GM19023 (cell line): Measurements from ENCODE around the gene USP24.
"Not testable (repeated sequence)": the region's sequence is repeated elsewhere in the genome, so short reads cannot be mapped to it uniquely, and the experiment has no call there.

ENCODE experiments used
- ATAC-seq: cut with Tn5 transposase; IDR thresholded peaks from one replicate; pipeline ENCODE4 v1.9.1; 2021; ENCODE audit warnings: mild to moderate bottlenecking, moderate library complexity; ENCODE audit not compliant: unreplicated experiment

Gene USP24

DNA sequence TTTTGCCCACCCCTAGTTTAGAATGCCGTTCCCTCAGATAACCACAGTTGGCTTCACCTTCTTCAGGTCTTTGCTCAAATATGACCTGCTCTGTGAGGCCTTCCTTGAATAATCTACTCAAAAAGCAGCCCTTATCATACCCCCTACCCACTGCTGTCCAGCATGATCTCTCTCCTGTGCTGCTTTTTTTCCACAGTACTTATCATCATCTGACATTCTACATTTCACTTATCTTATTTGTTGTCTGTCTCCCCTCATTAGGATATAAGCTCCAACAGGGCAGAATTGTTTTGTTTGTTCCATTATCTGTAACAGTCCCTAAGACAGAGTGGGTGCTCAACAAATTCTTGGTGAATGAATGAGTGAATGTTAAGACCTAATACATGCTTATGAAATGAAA lies 18.1 kb downstream of the USP24 start:
- no peak for ATAC-seq

GRCh38 chr1:55196433-55197035 lies 18.6 kb downstream of the USP24 start:
- no peak for ATAC-seq

DNA sequence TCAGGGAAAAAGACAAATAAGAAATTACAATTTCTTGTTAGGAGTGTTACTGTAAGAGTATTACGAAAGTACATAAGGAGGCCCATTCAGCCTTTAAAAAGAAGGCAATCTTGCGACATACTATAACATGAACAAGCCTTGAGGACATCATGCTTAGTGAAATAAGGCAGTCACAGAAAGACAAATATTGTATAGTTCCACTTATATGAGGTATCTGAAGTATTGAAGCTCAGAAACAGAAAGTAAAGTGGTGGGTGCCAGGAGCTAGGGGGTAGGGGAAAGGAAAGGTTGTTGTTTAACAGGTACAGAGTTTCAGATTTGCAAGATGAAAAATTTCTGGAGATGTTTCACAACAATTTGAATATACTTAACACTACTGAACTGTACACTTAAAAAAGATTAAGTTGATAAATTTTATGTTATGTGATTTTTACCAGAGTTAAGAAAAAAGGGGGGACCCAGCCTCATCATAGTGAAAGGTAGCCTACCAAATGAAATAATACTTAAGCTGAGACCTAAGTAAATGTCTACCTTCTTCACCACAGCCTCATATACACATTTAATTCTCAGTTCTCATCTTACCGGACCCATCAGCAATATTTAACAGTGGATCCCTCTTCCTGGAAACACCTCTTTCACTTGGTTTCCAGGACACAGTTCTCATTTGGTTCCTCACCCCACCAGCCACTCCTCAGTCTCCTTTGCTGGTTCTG lies 19.5 kb downstream of the USP24 start:
- ATAC-seq = no peak

DNA sequence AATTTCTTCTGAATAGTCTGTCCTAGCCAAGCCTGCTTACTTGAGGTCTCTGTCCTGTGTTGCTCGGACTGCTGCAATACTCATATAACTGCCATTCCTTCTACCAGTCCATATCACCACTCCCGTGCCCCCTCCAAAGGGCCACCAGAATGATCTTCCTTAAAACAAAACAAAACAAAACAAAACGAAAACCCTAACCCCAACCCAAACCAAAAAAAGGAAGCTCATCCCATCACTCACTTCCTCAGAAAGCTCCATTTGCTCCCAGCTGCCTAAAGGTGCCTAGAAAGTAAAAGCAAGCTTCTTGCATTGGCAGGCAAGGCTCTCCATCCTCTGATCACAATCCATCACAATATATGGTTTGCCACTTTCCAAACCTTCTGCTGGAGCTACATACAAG lies 20.3 kb downstream of the USP24 start:
- no peak for ATAC-seq

- ATAC-seq = no peak
Measured at GRCh38 chr1:55192093-55192492, 23.1 kb downstream of the USP24 start.

DNA sequence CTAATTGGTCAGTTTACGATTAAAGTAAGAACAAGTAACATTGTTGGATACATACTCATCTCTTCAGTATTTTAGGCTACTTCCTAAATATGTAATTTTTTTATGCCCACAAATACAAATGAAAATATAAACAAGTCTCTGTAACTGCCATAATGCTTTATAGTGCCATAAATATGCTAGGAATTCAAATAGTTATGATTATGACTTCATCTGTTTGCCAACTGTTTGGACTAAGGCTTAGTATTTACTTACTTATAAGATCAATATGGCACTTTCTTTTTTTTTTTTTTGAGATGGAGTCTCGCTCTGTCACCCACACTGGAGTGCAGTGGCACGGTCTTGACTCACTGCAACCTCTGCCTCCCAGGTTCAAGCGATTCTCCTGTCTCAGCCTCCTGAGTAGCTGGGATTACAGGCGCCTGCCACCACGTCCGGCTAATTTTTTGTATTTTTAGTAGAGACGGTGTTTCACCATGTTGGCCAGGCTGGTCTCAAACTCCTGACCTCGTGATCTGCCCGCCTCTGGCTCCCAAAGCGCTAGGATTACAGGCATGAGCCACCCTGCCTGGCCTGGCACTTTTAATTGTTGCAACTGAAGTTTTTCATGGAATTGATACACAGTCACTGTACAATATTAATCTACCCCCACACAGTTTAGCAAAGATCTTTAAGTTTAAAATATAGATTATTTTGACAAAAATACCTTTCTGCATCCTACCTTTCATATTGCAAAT lies 23.8 kb downstream of the USP24 start:
- not testable (repeated sequence) for ATAC-seq

DNA sequence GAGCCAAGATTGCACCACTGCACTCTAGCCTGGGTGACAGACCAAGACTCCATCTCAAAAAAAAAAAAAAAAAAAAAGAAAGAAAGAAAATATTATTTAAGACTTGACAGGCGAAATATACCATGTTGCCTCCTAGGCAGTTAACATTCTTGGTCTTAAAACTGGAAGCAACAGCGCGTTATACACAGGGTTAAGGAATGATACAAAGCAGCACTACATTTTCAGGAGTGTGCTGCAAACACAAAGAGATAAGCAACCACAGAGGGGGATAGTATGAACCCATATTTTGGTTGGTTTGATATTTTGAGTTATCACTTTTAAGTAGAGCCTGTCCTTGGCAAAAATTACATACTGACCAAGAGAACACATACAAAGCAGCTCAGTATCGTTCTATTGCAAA lies 25.1 kb downstream of the USP24 start:
- ATAC-seq = no peak

GRCh38 chr1:55188909-55189308 lies 26.3 kb downstream of the USP24 start:
- ATAC-seq = no peak

- ATAC-seq = no peak
Measured at GRCh38 chr1:55185832-55186231, 29.3 kb downstream of the USP24 start.

GRCh38 chr1:55184859-55185258 lies 30.3 kb downstream of the USP24 start:
- no peak for ATAC-seq

DNA sequence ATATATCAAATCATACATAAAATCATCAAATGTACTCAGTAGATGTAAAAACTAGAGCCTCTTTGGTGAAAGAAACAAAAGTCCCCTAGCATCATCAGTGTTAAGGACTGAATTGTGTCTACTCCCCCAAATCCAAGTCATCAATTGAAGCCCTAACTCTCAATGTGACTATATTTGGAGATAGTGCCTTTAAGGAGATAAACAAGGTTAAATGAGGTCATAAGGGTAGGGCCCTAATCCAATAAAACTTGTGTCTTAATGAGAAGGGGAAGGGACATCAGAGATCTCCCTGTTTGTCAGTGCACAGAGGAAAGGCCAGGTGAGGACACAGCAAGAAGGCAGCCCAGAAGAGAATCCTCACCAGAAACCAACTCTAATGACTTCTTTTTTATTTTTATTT lies 33.5 kb downstream of the USP24 start:
- ATAC-seq = no peak

- ATAC-seq = no peak
Measured at GRCh38 chr1:55180075-55180670, 35.0 kb downstream of the USP24 start.

DNA sequence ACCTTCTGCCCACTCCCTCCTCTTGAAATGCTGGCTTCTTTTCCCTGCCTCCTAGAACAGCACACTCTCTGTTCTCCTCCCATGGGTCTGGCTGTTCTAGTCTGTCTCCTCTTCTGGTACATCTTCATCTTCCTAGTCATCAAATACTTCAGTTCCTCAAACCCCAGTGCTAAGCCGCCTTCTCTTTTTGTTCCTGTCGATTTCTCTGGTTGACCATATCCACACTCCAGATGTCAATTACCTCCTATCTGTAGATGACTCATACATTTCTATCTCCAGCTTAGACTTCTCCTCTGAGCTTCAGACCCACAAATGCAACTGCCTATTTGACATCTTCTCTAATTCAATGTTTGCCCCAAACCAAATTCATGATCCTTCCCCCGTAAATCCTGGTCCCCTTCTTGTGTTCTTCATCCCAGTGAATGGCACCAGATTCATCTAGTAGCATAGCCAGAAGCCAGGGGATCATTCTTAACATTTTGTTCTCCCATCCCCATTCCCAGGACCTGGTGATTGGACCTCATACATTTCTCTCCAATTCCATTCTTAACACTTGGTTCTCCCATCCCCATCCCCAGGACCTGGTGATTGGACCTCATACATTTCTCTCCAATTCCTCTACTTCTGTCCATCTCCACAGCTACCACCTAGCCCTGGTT lies 35.9 kb downstream of the USP24 start:
- no peak for ATAC-seq

DNA sequence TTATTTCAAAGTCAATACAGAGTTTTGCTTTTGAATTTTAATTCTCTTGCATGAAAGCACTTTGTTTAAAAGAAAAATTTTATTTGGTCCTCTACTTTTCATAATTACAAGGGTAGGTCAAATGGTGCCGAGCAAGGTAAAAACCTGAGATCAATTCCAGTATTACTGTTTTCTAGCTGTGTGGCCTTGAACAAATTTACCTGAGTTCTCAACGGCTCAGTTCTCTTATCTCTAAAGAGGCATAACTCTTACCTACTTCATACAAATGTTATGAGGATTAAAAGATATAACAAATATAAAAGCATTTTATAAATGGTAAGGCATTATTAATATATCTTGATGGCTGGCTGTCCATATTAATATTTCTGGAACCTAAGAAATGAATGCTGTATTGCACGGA lies 42.5 kb downstream of the USP24 start:
- ATAC-seq = no peak

GRCh38 chr1:55172272-55172671 lies 42.9 kb downstream of the USP24 start:
- no peak for ATAC-seq

DNA sequence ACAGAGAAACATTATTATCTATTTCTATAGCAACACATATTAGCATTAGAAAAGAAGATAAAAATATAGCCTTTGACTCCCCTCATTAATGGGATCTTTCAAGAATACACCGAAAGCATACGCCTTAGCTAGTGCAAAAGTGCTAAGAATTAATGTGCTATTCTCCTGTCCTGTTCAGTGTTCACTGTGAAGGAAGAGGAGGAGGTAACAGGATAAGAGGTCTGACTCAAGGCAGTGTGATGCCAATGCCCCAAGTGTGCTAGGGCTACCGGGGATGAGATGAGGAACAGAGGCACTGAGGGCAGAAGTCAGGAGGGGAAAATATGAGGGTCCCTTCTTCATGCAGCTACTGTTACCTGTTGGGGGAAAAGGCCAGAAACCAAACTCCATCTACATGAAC lies 43.5 kb downstream of the USP24 start:
- ATAC-seq = no peak

DNA sequence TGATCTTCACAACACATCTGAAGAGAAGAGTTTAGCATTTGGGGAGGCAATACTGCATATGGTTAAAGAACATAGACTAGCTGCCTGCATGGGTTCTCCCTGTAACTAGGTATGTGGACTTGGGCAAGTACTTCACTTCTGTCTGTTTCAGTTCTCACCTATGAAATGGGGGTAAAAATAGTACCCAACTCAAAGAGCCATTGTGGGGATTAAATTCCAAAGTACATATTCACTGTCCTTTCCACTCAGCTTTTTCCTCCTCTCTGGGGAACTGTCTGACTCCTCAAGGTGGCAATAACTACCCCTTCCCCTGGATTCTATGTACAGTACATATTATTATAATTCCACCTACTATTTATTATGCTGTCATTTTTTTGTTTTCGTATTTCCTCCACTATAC lies 44.7 kb downstream of the USP24 start:
- ATAC-seq = no peak

DNA sequence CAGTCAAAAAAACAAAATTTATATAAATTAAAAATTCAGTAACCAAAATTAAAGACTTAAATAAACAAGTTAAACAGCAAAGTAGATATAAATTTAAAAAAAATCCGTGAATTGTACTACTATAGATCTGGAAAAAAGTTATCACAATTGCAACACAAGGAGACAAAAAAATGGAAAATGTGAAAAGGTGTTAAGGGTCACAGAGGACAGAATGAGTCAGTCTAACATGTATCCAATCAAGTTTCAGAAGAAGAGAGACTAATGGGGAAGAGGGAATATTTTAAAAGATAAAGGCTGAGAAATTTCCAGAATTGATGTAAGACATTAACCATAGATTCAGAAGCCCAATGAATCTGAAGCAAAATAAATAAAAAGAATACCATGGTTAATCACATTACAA lies 46.0 kb downstream of the USP24 start:
- ATAC-seq = no peak

- no peak for ATAC-seq
Measured at GRCh38 chr1:55168353-55168752, 46.8 kb downstream of the USP24 start.

DNA sequence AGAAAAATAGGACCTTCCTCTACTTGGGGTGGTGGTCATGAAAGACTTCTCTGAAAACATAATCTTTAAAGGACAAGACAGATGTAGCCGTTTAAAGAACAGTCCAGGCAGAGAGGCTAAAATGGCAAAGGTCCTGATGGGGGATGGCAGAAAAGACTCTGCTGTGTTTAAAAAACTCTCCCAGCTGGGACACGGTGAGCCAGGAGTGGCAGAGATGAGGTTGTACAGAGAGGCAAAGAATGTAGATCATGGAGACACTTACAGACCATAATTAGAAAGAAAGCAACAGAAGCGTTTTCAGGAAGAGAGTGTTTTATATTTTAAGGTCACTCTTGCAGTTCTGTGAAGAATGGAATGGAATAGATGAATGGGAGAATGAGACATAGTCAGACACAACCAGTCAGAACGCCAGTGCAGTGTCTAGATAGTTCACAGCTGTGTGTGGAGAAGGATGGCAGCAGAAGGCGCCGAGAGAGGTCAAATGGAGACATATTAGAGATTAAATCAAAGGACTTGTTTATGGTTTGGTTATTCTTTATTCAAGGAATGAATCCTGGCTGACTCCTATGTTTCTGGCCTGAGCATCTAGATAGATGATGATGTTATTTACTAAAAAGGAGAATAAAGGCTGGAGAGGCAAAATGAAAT lies 47.8 kb downstream of the USP24 start:
- ATAC-seq = no peak

DNA sequence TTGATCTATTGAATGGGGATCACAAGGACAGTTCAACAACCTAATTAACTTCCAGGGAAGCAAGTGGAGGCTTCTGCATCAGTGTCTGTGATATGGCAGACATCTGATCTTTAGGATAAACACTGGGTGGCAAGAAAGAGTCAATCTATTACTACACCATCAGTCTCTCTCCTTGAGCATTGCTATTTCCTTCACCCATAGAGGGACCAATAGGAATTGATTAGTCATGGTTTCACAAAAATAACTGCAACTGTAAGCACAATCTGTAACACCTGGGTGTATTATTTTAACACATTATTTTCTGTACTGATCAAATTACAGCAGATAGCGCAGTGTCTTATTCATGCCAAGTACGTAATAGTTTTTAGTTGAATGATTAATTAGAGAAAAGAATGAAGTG lies 50.3 kb downstream of the USP24 start:
- ATAC-seq = no peak
